ENCODE measurements around the gene ZNF213.

ZNF213 gene

GRCh38 chr16:3118204-3118790 lies 16.5 kb upstream of the ZNF213 start:
- DNase-seq = no peak
- TF ChIP-seq EZH2phosphoT487 (IDR thresholded peaks at IDR 0.05; ENCODE audit: low read length) (no peak), EZH2 (optimal IDR thresholded peaks at IDR 0.05; ENCODE audit: low read depth, low read length) (no peak)
- Histone ChIP-seq H3K9me2 (replicated peaks; ENCODE audit: insufficient read depth, low read length) (no peaks in the 10 kb centered on the region), H3K27me3 (replicated peaks; ENCODE audit: insufficient read depth, low read length) (peaks cover 7% of the 10 kb centered on the region; the same call in 1 of the 2 replicates), H3F3A (ENCODE audit: insufficient read depth, low read length) (no peaks in the 10 kb centered on the region), H3K4me3 (ENCODE audit: low read length) (no peak overlapping the region), H3K4me2 (ENCODE audit: low read depth, low read length) (no peak overlapping the region), H3K9ac (ENCODE audit: low read length) (no peak overlapping the region), H2AFZ (ENCODE audit: low read length) (no peak overlapping the region), H3K27ac (ENCODE audit: low read length) (no peak overlapping the region), H3K4me1 (ENCODE audit: low read length) (no peaks in the 10 kb centered on the region), H3K79me2 (ENCODE audit: low read length) (no peaks in the 10 kb centered on the region), H4K20me1 (ENCODE audit: insufficient read depth, low read length) (no peaks in the 10 kb centered on the region), H3K9me3 (replicated peaks; ENCODE audit: insufficient read depth, low read length) (no peaks in the 10 kb centered on the region), H3K36me3 (replicated peaks; ENCODE audit: insufficient read depth, low read length) (no peaks in the 10 kb centered on the region)

- H3K9ac ChIP-seq (ENCODE audit: low read length) = no peak overlapping the region
- H3K27ac ChIP-seq (ENCODE audit: low read length) = no peak overlapping the region
- no peak for TF ChIP-seq EZH2 (optimal IDR thresholded peaks at IDR 0.05; ENCODE audit: low read depth, low read length)
- no peak for TF ChIP-seq EZH2phosphoT487 (IDR thresholded peaks at IDR 0.05; ENCODE audit: low read length)
- TF ChIP-seq CTCF (IDR thresholded peaks at IDR 0.05; ENCODE audit: low read length) = no peak
- no peaks in the 10 kb centered on the region for H3K79me2 ChIP-seq (ENCODE audit: low read length)
- H2AFZ ChIP-seq (ENCODE audit: low read length) = no peak overlapping the region
- H3K36me3 ChIP-seq (replicated peaks; ENCODE audit: insufficient read depth, low read length) = no peaks in the 10 kb centered on the region
- H3K9me2 ChIP-seq (replicated peaks; ENCODE audit: insufficient read depth, low read length) = no peaks in the 10 kb centered on the region
- DNase-seq = no peak
- no peaks in the 10 kb centered on the region for H3K9me3 ChIP-seq (replicated peaks; ENCODE audit: insufficient read depth, low read length)
- H3F3A ChIP-seq (ENCODE audit: insufficient read depth, low read length) = no peaks in the 10 kb centered on the region
- no peaks in the 10 kb centered on the region for H4K20me1 ChIP-seq (ENCODE audit: insufficient read depth, low read length)
- H3K4me2 ChIP-seq (ENCODE audit: low read depth, low read length) = no peak overlapping the region
- peaks cover 3% of the 10 kb centered on the region; the same call in 1 of the 2 replicates for H3K4me1 ChIP-seq (ENCODE audit: low read length)
- no peak overlapping the region for H3K4me3 ChIP-seq (ENCODE audit: low read length)
- peaks cover 7% of the 10 kb centered on the region; the same call in 1 of the 2 replicates for H3K27me3 ChIP-seq (replicated peaks; ENCODE audit: insufficient read depth, low read length)
Observed at GRCh38 chr16:3118846-3119245, 16.0 kb upstream of the ZNF213 start.

GRCh38 chr16:3119286-3119685 lies 15.5 kb upstream of the ZNF213 start:
- Histone ChIP-seq H3K9me3 (replicated peaks; ENCODE audit: insufficient read depth, low read length) (no peaks in the 10 kb centered on the region), H2AFZ (ENCODE audit: low read length) (no peak overlapping the region), H4K20me1 (ENCODE audit: insufficient read depth, low read length) (no peaks in the 10 kb centered on the region), H3K4me3 (ENCODE audit: low read length) (no peak overlapping the region), H3K36me3 (replicated peaks; ENCODE audit: insufficient read depth, low read length) (no peaks in the 10 kb centered on the region), H3K27me3 (replicated peaks; ENCODE audit: insufficient read depth, low read length) (peaks cover 7% of the 10 kb centered on the region; the same call in 1 of the 2 replicates), H3K79me2 (ENCODE audit: low read length) (no peaks in the 10 kb centered on the region), H3K9me2 (replicated peaks; ENCODE audit: insufficient read depth, low read length) (no peaks in the 10 kb centered on the region), H3K4me1 (ENCODE audit: low read length) (peaks cover 3% of the 10 kb centered on the region; the same call in 1 of the 2 replicates), H3K9ac (ENCODE audit: low read length) (no peak overlapping the region), H3K4me2 (ENCODE audit: low read depth, low read length) (no peak overlapping the region), H3F3A (ENCODE audit: insufficient read depth, low read length) (0 out of 2 replicates have a peak, but pooled peaks cover under 1% of the 10 kb centered on the region), H3K27ac (ENCODE audit: low read length) (no peak overlapping the region)
- DNase-seq = no peak
- TF ChIP-seq EZH2phosphoT487 (IDR thresholded peaks at IDR 0.05; ENCODE audit: low read length) (no peak), CTCF (IDR thresholded peaks at IDR 0.05; ENCODE audit: low read length) (no peak), EZH2 (optimal IDR thresholded peaks at IDR 0.05; ENCODE audit: low read depth, low read length) (no peak)
